ENCODE data around the gene MRO.
A peak's percentile ranks its signal among the peaks of the same experiment; 100 is the strongest.
"Not testable (repeated sequence)": the region's sequence is repeated elsewhere in the genome, so short reads cannot be mapped to it uniquely, and the experiment has no call there.

The MRO gene

GRCh38 chr18:50819728-50820378 lies at the start of gene MRO:
Gene MRO (minus strand): TSS chr18:50820016. CDS start chr18:50809400, 10,616 bp downstream.
- peak; percentile 78 for DNase-seq

- no peak for DNase-seq
These were observed 49.3 kb upstream of the MRO start for GRCh38 chr18:50869150-50869549.

- DNase-seq: no peak
These were observed 46.9 kb upstream of the MRO start for GRCh38 chr18:50866765-50867164.

DNA sequence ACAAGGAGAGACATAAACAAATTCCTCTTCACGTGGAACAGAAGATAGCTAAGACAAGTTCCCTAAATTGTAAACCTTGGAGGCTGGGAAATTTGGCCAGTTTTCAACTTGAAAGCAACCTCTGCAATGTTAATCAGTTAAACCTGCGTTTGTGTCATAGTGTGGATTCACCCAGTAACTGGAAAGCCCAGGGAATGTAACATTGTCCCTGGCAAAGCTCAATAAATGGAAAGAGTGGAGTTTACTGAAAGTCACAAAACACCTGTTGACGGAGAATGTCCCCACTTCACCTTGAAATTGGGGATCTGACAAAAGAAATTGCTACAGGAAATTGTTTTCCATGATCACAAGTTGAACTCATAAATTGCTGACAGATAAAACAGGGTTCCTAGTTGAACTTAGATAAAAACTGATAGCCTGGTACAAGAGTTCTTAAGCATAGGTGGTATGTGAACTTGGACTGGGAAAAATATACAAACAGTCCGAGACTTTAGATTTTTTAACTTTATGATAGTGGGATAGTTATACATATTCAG lies 44.1 kb upstream of the MRO start:
- DNase-seq: no peak

- DNase-seq: no peak
These were observed 42.6 kb upstream of the MRO start for GRCh38 chr18:50862401-50862800.

- no peak for DNase-seq
These were observed 41.8 kb upstream of the MRO start for GRCh38 chr18:50861617-50862016.

- no peak for DNase-seq
These were observed 40.2 kb upstream of the MRO start for GRCh38 chr18:50859793-50860555.

- no peak for DNase-seq
These were observed 37.9 kb upstream of the MRO start for GRCh38 chr18:50857694-50858093.

DNA sequence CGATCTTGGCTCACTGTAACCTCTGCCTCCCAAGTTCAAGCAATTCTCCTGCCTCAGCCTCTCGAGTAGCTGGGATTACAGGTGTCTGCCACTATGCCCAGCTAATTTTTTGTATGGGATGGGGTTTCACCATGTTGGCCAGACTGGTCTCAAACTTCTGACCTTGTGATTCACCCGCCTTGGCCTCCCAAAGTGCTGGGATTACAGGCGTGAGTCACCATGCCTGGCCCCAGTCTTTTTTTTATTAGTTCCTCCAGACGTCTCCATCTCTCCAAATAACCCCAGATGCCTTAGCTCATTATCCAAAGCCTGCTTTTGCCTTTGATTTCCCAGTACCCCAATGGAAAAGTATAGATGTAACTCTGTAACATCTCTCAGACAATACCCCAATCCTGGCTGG lies 37.4 kb upstream of the MRO start:
- not testable (repeated sequence) for DNase-seq

GRCh38 chr18:50855976-50856757 lies 36.4 kb upstream of the MRO start:
- DNase-seq: no peak

GRCh38 chr18:50853863-50854271 lies 34.1 kb upstream of the MRO start:
- no peak for DNase-seq

DNA sequence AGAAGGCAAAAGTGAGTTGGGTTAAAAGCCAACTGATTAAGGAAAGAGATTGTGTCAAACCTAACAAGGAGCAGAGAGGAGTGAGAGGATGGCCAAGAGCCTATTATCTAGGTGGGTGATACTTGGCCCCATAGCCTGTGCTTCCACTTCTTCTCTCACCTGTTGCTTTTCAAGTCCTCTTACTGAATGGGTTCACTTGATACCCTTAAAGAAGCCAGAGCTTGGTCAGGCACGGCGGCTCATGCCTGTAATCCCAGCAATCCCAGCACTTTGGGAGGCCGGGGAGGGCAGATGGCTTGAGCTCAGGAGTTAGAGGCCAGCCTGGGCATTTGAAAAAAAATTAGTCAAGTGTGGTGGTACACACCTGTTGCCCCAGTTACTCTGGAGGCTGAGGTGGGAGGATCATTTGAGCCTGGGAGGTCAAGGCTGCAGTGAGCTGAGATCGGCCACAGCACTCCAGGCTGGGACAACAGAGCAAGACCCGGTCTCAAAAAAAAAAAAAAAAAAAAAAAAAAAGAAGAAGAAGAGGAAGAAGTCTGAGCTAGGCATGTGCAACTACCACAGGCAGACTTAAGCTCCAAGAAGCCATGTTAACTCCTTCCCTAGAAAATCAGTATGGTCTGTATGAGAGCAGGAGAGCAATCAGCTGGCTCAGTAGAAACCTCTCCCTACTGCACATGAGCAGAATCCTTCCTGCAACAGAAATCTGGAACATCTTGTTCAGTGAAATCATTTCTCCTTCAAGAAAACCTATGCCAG lies 30.7 kb upstream of the MRO start:
- no peak for DNase-seq

DNA sequence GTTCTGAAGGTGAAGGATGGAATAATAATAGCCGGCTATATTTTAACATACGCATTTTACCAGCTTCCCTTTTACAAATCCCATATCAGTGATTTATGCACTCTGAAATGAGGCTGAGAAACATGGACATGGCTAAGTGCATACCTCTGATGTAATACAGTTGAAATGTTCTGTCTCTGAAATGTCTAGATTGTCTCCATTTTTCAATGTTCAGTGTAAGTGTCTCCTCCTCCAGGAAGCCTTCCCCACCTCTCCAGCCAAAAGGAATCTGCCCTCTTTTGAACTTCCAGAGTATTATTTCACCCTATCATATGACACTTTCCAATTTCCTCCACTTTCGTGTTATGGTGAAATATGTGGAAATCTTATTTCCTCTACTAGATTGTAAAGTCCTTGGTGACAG lies 29.6 kb upstream of the MRO start:
- no peak for DNase-seq

DNA sequence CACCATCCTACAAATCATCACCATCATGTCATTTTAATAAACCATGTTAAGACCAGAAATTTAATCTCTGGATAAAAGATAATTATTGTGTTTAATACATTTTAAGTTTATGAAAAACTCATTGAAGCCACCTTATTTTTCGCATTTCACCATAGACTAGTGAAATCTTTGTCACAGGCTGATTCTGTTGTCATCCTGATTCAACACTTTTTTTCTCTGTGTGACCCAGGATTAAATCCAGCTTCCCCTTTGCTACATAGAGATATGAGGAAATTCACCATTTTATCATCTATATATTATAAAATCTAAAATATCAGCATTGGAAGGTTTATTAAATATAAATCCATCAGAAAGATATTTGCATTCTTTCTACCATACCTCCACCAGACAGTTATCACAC lies 29.2 kb upstream of the MRO start:
- DNase-seq: no peak

GRCh38 chr18:50848061-50848551 lies 28.3 kb upstream of the MRO start:
- DNase-seq: no peak

GRCh38 chr18:50847192-50847591 lies 27.4 kb upstream of the MRO start:
- DNase-seq: no peak

DNA sequence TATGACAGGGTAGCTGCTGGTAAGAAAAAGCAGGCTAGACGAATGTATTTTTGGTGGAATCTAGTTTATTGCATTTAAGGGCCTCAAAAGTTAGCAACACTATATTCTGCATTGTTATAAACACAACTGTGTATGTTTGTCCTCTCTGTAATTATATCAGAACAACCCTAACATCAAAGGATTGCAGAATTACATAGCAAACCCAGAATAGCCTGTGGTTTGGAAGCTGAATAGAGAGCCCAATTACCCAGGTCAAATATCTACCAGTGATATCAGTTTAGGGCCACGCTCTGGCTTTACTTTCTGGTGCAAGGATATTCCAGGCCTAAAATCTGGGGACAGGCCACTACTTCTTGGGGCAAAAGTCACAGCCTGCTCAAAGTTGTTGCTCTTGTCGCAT lies 25.1 kb upstream of the MRO start:
- no peak for DNase-seq

GRCh38 chr18:50844554-50844953 lies 24.7 kb upstream of the MRO start:
- no peak for DNase-seq

- DNase-seq: no peak
These were observed 23.0 kb upstream of the MRO start for GRCh38 chr18:50842846-50843245.

- no peak for DNase-seq
These were observed 20.2 kb upstream of the MRO start for GRCh38 chr18:50839996-50840395.

GRCh38 chr18:50839341-50839740 lies 19.5 kb upstream of the MRO start:
- DNase-seq: no peak

- DNase-seq: no peak
These were observed 16.7 kb upstream of the MRO start for GRCh38 chr18:50836521-50836957.

DNA sequence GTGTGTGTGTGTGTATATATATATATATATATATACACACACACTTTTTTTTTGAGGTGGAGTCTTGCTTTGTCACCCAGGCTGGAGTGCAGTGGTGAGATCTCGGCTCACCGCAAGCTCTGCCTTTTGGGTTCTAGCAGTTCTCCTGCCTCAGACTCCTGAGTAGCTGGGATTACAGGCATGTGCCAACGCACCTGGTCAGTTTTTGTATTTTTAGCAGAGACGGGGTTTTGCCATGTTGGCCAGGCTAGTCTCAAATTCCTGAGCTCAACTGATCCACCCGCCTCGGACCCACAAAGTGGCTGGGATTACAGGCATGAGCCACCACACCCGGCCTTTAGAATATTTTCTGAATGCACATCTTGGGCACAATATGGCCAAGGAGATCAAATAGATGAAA lies 13.7 kb upstream of the MRO start:
- DNase-seq: not testable (repeated sequence)

Measured in NCI-H1092 (cell line).